HCT116 (cell line): ENCODE data around the gene TAX1BP1. TPM values are rescaled to one million over a fixed set of nuclear protein-coding genes. Genes with fewer than 3 reads are reported as not detected.

ENCODE experiments used
- ATAC-seq: fragments of 200-7000 bp; cut with Tn5 transposase; 2 replicates; pipeline ENCODE4 v1.9.1; 2020; ENCODE audit warnings: mild to moderate bottlenecking, moderate library complexity
- BruUV-seq: library from RNA; stranded (reverse); fragments of 400-500 nt; replicated peaks from 2 replicates; lab custom pipeline; 2021; lab: Mats Ljungman, UMichigan
- CTCF ChIA-PET: fragments of 300-600 bp; sonication (Branson Sonifier 250); formaldehyde crosslinking; loops from one replicate; lab custom pipeline; 2021; ENCODE audit warnings: antibody characterized with exemption; lab: Charles Lee
- POLR2A ChIA-PET: fragments of 300-600, 350-600 bp; sonication (Branson Sonifier 250); formaldehyde crosslinking; loops from one replicate; lab custom pipeline; 2021; ENCODE audit warnings: antibody characterized with exemption; lab: Charles Lee
- RAD21 ChIA-PET, 2 experiments: fragments of 300-600 bp; sonication (Branson Sonifier 250); formaldehyde crosslinking; loops; one replicate each; lab custom pipeline; 2023; ENCODE audit warnings: low total read pairs in 2 of 2; ENCODE audit not compliant: uncharacterized antibody in 2 of 2, unreplicated experiment in 2 of 2, low non-redundant PET in 1 of 2; lab: Charles Lee
- DNase-seq: peaks from one replicate; pipeline ENCODE4 v3.0.0-alpha.2; 2010; ENCODE audit warnings: low read depth, low spot score
- H2AFZ ChIP-seq: fragments of 200-600 bp; shearing (Covaris generic), sonication (generic); 2 replicates; pipeline ENCODE4 v1.6.1; 2017; ENCODE audit warnings: low read depth, mixed run types, mixed read lengths, antibody characterized with exemption, low read length; ENCODE audit not compliant: poor library complexity, severe bottlenecking
- H3K27ac ChIP-seq: 2 replicates; pipeline ENCODE4 v1.5.1; 2012; ENCODE audit warnings: low read depth, low read length
- H3K27me3 ChIP-seq: fragments of 200-600 bp; sonication (generic); 2 replicates; pipeline ENCODE4 v1.6.1; 2016; ENCODE audit warnings: mixed run types, low read length, mixed read lengths; ENCODE audit not compliant: insufficient read depth
- H3K36me3 ChIP-seq, 2 experiments: fragments of 200-500 bp in 1 of 2; fragments of 200-600 bp in 1 of 2; sonication (Bioruptor generic) in 1 of 2; sonication (generic) in 1 of 2; 2 replicates each; pipeline versions ENCODE4 v1.5.1 to v1.6.1; 2014 to 2016; ENCODE audit warnings: low read length in 2 of 2, inconsistent platforms in 1 of 2, mixed read lengths in 1 of 2, mixed run types in 1 of 2; ENCODE audit not compliant: insufficient read depth in 2 of 2, control insufficient read depth in 1 of 2
- H3K4me1 ChIP-seq, 2 experiments: fragments of 200-600 bp in 1 of 2; sonication (generic) in 1 of 2; 2 replicates each; pipeline versions ENCODE4 v1.5.1 to v1.6.1; 2012 to 2017; ENCODE audit warnings: low read length in 2 of 2, inconsistent platforms in 1 of 2, mild to moderate bottlenecking in 1 of 2, mixed read lengths in 1 of 2, mixed run types in 1 of 2, moderate library complexity in 1 of 2; ENCODE audit not compliant: insufficient read depth in 2 of 2, control insufficient read depth in 1 of 2
- H3K4me2 ChIP-seq: fragments of 200-600 bp; sonication (generic); 2 replicates; pipeline ENCODE4 v1.6.1; 2017; ENCODE audit warnings: mixed run types, low read length, mixed read lengths
- H3K4me3 ChIP-seq, 2 experiments: fragments of 200-600 bp in 1 of 2; sonication (generic) in 1 of 2; replicated peaks in 1 of 2; 2 replicates each; pipeline ENCODE4 v1.5.1; 2011 to 2016; ENCODE audit warnings: low read length in 2 of 2, control low read depth in 1 of 2, low read depth in 1 of 2, mild to moderate bottlenecking in 1 of 2, mixed read lengths in 1 of 2, mixed run types in 1 of 2
- H3K79me2 ChIP-seq: fragments of 200-600 bp; sonication (generic); 2 replicates; pipeline ENCODE4 v1.6.1; 2017; ENCODE audit warnings: mild to moderate bottlenecking, mixed run types, low read length, moderate library complexity, mixed read lengths; ENCODE audit not compliant: insufficient read depth
- H3K9ac ChIP-seq: fragments of 200-600 bp; sonication (generic); 2 replicates; pipeline ENCODE4 v1.6.1; 2016; ENCODE audit warnings: low read length, mixed read lengths
- H3K9me2 ChIP-seq: fragments of 200-600 bp; sonication (generic), shearing (Covaris generic); 2 replicates; pipeline ENCODE4 v1.6.1; 2017; ENCODE audit warnings: mixed run types, mild to moderate bottlenecking, moderate library complexity; ENCODE audit not compliant: insufficient read depth
- H3K9me3 ChIP-seq, 2 experiments: fragments of 200-500 bp in 1 of 2; fragments of 200-600 bp in 1 of 2; sonication (Bioruptor generic) in 1 of 2; sonication (generic) in 1 of 2; 2 replicates each; pipeline ENCODE4 v1.6.1; 2014 to 2017; ENCODE audit warnings: low read length in 2 of 2, mixed read lengths in 2 of 2, inconsistent platforms in 1 of 2, low read depth in 1 of 2, mild to moderate bottlenecking in 1 of 2, mixed run types in 1 of 2, moderate library complexity in 1 of 2; ENCODE audit not compliant: control insufficient read depth in 1 of 2, insufficient read depth in 1 of 2
- H4K20me1 ChIP-seq: fragments of 200-600 bp; sonication (generic), shearing (Covaris generic); 2 replicates; pipeline ENCODE4 v1.6.1; 2017; ENCODE audit warnings: mixed run types, mild to moderate bottlenecking, moderate library complexity; ENCODE audit not compliant: insufficient read depth
- CBX3 ChIP-seq: IDR thresholded peaks from 2 replicates; pipeline ENCODE4 v1.6.1; 2012; ENCODE audit warnings: low read depth
- ELF1 ChIP-seq: IDR thresholded peaks from 2 replicates; pipeline ENCODE4 v1.6.1; 2012; ENCODE audit warnings: low read depth, borderline replicate concordance
- EZH2 ChIP-seq: fragments of 200-600 bp; sonication (generic); IDR thresholded peaks from 2 replicates; pipeline ENCODE4 v1.6.1; 2017; ENCODE audit warnings: antibody characterized with exemption, mixed run types
- FOSL1 ChIP-seq: IDR thresholded peaks from 2 replicates; pipeline ENCODE4 v1.6.1; 2012; ENCODE audit warnings: low read depth
- POLR2AphosphoS5 ChIP-seq: IDR thresholded peaks from 2 replicates; pipeline ENCODE4 v1.6.1; 2011; ENCODE audit warnings: mild to moderate bottlenecking, low read depth, low read length, moderate library complexity
- RAD21 ChIP-seq: IDR thresholded peaks from 2 replicates; pipeline ENCODE4 v1.6.1; 2012; ENCODE audit warnings: low read depth, mild to moderate bottlenecking
- SIN3A ChIP-seq: IDR thresholded peaks from 2 replicates; pipeline ENCODE4 v1.6.1; 2012; ENCODE audit warnings: low read depth
- ZFX ChIP-seq: fragments of 450-650 bp; IDR thresholded peaks from 2 replicates; pipeline ENCODE4 v1.6.1; 2017
- intact Hi-C: fragments of 100-400 bp; cut with micrococcal nuclease; formaldehyde crosslinking; loops from 2 replicates; pipeline ENCODE4 v1.10.0; 2022
- total RNA-seq: library from RNA; stranded (reverse); gene quantifications from one replicate; pipeline ENCODE4 v1.2.1, GENCODE V29; 2021; ENCODE audit not compliant: unreplicated experiment
- TF ChIP-seq, protein P1 (sequence below): IDR thresholded peaks from 2 replicates; pipeline ENCODE4 v1.6.1; 2012

Gene TAX1BP1
- total RNA-seq, 1 experiment from 2014 or later, result 68.1 TPM

DNA sequence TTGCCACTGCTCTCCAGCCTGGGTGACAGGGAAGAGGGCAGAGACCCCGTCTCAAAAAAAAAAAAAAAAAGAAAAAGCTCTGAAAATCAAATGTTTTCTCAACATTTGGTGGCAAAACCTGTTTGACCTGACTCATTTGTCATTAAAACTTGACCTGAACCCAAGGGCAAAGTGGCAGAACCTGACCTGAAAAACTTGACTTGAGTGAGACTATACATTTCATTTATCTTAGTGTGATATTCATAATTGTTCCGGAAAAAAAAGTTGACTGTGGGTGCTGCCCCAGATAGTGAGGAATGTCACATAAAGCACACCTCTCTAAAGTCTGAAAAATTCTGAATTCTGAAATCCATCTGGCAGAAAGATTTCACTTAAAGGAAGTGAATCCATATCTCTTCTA, 2.3 kb upstream of the TAX1BP1 start:
- Histone ChIP-seq H3K4me3 (no peak overlapping the region), H3K27ac (no peak overlapping the region), H3K9me3 (no peaks in the 10 kb centered on the region)
- no peak for TF ChIP-seq RAD21
- TF ChIP-seq, all 23 proteins: peak for 0
- Histone ChIP-seq H4K20me1 (no peaks in the 10 kb centered on the region), H3K36me3 (no peaks in the 10 kb centered on the region), H3K27me3 (no peaks in the 10 kb centered on the region), H3K4me1 (peaks cover 4 to 11% of the 10 kb centered on the region in 2 experiments; a peak in 2 of 4 replicates), H3K79me2 (peaks cover 13% of the 10 kb centered on the region), H3K4me2 (no peak overlapping the region), H3K9ac (no peak overlapping the region), H3K9me2 (no peaks in the 10 kb centered on the region), H2AFZ (no peak overlapping the region)
- no peak for ATAC-seq
- DNase-seq, result no peak
- intact Hi-C loops, result no loop called here
- ChIA-PET POLR2A (no interaction called here), CTCF (no interaction called here), RAD21 (no interaction called here)
- no TSS peak for BruUV-seq

DNA sequence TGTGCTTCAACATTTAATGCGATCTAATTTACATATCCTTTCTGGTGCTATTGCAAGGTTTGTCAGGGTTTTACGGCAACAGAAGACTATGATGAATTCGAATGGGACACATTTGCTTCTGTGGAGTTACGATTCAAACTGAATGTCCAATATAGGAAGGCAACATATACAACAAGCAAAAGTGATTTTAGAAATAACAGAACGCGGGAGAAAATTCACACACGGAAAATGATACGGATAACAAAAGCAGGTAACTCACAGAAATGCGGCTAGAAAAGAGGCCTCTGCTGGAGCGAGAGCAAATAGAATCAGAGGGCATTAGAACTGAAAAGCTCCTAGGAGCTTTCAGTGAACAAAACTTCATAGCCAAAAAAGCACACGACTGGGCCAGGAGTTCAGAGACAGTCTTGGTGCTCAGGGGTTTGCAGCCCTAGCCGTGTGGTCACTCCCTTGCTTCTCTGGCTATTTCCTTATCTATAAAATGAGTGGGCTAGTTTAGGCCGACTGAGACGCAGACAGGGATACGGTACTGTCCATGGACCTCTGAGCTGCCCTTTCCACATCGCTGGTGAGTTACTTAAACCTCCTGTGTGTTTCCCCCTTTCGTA, 557 bp upstream of the TAX1BP1 start:
- CTCF ChIA-PET, result no interaction called here
- Histone ChIP-seq H3K4me3 (peak overlapping the region; percentile 75 to 99), H4K20me1 (no peaks in the 10 kb centered on the region), H2AFZ (peak overlapping the region; percentile 92), H3K9me2 (no peaks in the 10 kb centered on the region), H3K79me2 (peaks cover 25% of the 10 kb centered on the region), H3K27me3 (no peaks in the 10 kb centered on the region), H3K27ac (peak overlapping the region; percentile 73), H3K4me2 (peak overlapping the region; percentile 92), H3K9ac (peak overlapping the region; percentile 83), H3K36me3 (no peaks in the 10 kb centered on the region), H3K4me1 (peaks cover 5 to 12% of the 10 kb centered on the region in 2 experiments; a peak in 3 of 4 replicates), H3K9me3 (no peaks in the 10 kb centered on the region)
- ATAC-seq (peak; percentile 48), DNase-seq (no peak)
- BruUV-seq, result TSS peak; percentile 78
- POLR2A ChIA-PET, result interaction anchor here (1.6 kb wide), 1 partner anchor 35 kb away, joined by 4 read pairs; no protein-coding TSS in a partner anchor
- RAD21 ChIA-PET, result no interaction called here
- TF ChIP-seq ZFX, result no peak
- TF ChIP-seq EZH2, result no peak
- no peak for TF ChIP-seq POLR2AphosphoS5
- no peak for TF ChIP-seq CBX3
- TF ChIP-seq, protein P1, sequence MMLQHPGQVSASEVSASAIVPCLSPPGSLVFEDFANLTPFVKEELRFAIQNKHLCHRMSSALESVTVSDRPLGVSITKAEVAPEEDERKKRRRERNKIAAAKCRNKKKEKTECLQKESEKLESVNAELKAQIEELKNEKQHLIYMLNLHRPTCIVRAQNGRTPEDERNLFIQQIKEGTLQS, result no peak
- no peak for TF ChIP-seq SIN3A
- TF ChIP-seq FOSL1, result no peak
- no peak for TF ChIP-seq ELF1
- intact Hi-C loops, result no loop called here
